ENCODE results near the gene TRPM3.
"Not testable (repeated sequence)": the region's sequence is repeated elsewhere in the genome, so short reads cannot be mapped to it uniquely, and the experiment has no call there.

Gene TRPM3

GRCh38 chr9:70979966-70980365 lies 141.5 kb downstream of the TRPM3 start:
- DNase-seq (ENCODE audit: extremely low read depth, low read depth): no peak
- TF ChIP-seq CTCF (IDR thresholded peaks at IDR 0.05; ENCODE audit: low read depth, low read length, missing control alignments): no peak
- H3K4me3 ChIP-seq (replicated peaks; ENCODE audit: low read depth, low read length): no peak overlapping the region

DNA sequence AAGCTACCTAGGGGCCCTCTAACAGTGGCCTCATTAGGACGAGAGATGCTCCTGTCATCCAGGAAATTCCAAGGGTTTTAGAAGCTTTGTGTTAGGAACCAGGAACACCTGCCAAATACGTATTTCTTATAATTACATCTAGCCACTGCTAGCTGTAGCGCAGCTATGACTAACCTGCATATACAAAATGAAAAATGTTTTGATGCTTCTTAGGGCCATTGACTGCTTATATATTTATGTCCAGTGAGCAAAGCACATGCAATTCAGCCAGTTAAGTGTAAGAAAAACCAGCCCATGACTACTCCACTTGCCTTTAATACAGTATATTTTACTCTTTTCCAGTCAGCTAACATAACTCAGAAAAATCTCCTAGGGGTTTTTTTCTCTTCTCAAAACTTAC lies 143.3 kb downstream of the TRPM3 start:
- TF ChIP-seq CTCF (IDR thresholded peaks at IDR 0.05; ENCODE audit: low read depth, low read length, missing control alignments): no peak
- no peak for DNase-seq (ENCODE audit: extremely low read depth, low read depth)
- no peak overlapping the region for H3K4me3 ChIP-seq (replicated peaks; ENCODE audit: low read depth, low read length)

DNA sequence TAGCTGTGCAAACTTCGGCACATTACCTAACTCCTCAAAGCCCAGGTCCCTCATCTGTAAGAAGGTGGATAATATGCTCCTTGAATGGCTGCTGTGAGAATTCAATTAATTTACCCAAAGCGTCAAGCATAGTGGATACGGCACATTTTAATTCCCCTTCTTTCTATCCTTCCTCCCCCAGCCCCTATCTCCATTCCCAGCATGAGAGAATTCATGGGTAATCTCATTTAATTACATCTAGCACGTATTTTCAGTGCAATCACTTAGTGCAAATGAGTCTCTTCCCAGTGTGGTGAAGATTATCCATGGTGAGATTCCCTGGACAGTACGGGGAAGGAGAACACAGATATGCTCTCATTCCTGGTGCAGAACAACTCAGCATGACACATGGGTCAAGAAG lies 145.6 kb downstream of the TRPM3 start:
- no peak overlapping the region for H3K4me3 ChIP-seq (replicated peaks; ENCODE audit: low read depth, low read length)
- DNase-seq (ENCODE audit: extremely low read depth, low read depth): no peak
- TF ChIP-seq CTCF (IDR thresholded peaks at IDR 0.05; ENCODE audit: low read depth, low read length, missing control alignments): no peak

- no peak for TF ChIP-seq CTCF (IDR thresholded peaks at IDR 0.05; ENCODE audit: low read depth, low read length, missing control alignments)
- no peak overlapping the region for H3K4me3 ChIP-seq (replicated peaks; ENCODE audit: low read depth, low read length)
- no peak for DNase-seq (ENCODE audit: extremely low read depth, low read depth)
These were observed 149.7 kb downstream of the TRPM3 start for GRCh38 chr9:70971723-70972122.

DNA sequence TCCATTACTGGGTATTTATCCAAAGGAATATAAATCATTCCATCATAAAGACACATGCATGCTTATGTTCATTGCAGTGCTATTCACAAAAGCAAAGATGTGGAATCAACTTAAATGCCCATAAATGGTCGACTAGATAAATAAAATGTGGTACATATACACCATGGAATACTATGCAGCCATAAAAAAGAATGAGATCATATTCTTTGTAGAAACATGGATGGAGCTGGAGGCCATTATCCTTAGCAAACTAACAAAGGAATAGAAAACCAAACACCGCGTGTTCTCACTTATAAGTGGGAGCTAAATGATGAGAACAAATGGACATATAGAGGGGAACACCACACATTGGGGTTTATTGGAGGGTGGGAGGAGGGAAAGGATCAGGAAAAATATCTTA lies 155.0 kb downstream of the TRPM3 start:
- not testable (repeated sequence) for DNase-seq (ENCODE audit: extremely low read depth, low read depth); H3K4me3 ChIP-seq (replicated peaks; ENCODE audit: low read depth, low read length)

DNA sequence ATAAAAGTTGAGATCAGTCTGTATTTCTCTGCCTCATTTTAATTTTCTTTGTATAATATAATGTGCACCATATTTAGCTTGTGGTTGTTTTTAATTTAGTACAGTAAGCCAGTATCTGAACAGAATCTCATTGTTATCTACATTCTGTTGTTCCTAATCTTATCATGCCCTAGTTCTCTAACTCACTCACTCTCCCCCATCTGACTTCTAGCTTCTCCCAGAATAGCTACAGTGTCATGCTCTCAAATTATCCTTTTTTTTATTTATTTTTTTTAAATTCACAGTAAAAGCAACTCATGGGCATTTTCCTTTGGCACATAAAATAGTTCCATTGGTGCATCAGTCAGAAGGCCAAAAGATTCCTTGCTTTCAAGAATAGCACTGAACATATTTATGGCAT lies 156.6 kb downstream of the TRPM3 start:
- no peak for DNase-seq (ENCODE audit: extremely low read depth, low read depth)
- TF ChIP-seq CTCF (IDR thresholded peaks at IDR 0.05; ENCODE audit: low read depth, low read length, missing control alignments): no peak
- H3K4me3 ChIP-seq (replicated peaks; ENCODE audit: low read depth, low read length): no peak overlapping the region

DNA sequence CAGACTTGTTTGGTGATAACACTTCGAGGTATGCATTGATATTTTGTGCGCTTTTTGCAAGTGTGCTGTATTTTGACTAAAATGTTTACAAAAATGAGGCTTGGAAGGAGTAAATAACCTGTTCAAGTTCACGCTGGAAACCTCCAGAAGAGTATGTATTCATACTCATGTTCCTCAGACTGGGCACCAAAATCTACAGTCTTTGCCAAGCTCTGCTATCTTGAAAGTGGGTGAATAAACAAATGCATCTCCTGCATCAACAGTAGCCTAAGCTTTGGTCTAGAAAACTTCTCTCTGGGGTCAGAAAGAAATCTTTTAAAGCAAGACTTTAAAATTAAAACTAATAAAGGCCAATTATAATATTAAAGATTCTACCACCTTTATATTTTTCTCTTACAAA lies 157.9 kb downstream of the TRPM3 start:
- no peak overlapping the region for H3K4me3 ChIP-seq (replicated peaks; ENCODE audit: low read depth, low read length)
- TF ChIP-seq CTCF (IDR thresholded peaks at IDR 0.05; ENCODE audit: low read depth, low read length, missing control alignments): no peak
- DNase-seq (ENCODE audit: extremely low read depth, low read depth): no peak
